ENCODE measurements around the gene ZFYVE27.

ZFYVE27 gene

DNA sequence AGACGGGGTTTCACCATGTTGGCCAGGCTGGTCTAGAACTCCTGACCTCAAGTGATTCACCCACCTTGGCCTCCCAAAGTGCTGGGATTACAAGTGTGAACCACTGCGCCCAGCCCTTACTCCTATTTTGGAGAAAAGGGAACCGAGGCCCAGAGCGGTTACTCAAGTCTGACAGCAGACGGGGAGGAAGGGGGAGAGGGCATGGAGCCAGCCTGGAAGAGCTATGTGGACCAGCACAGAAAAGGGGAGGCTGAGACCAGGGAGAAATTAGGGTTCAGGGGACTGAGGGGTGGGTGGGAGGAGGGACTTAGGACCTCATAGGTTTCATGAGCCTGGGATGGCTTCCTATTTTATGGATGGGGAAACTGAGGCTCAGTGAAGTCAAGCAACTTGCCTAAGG, 33.3 kb downstream of the ZFYVE27 start:
- DNase-seq = no peak

DNA sequence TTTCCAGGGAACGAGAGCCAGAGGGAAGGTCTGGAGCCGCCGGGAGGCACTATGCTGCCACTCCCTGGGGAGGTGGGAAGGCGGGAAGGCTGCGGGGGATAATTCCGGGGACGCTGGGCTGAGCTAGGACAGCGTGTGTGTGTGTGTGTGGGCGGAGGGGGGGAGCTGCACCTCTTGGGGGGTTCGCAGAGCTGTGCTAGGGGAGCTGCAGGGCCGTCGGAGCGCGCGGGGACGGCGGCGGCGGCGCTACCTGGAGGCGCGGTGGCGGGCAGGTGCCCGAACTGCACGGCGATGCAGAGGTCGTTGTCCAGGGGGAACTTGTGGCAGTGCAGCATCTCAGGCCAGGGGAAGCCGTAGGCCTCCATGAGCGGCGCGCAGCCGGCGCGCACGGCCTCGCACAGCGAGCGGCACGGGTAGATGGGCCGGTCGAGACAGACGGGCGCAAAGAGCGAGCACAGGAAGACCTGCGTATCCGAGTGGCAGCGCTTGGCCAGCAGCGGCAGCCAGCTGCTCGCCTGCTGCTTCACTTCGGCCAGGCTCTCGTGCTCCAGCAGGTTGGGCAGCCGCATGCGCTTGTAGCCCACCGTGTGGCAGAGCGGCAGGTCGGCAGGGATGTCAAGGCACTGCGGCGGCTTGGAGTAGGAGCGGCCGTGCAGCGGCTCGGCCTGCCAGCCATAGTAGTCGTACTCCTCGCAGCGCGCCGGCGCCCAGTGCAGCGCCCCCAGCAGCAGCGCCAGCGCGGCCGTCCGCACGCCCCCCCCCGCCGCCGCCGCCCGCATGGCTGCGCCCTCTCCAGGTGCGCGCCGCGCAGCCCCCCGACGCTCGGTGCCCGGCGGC, 34.3 kb downstream of the ZFYVE27 start:
- no peak for DNase-seq

DNA sequence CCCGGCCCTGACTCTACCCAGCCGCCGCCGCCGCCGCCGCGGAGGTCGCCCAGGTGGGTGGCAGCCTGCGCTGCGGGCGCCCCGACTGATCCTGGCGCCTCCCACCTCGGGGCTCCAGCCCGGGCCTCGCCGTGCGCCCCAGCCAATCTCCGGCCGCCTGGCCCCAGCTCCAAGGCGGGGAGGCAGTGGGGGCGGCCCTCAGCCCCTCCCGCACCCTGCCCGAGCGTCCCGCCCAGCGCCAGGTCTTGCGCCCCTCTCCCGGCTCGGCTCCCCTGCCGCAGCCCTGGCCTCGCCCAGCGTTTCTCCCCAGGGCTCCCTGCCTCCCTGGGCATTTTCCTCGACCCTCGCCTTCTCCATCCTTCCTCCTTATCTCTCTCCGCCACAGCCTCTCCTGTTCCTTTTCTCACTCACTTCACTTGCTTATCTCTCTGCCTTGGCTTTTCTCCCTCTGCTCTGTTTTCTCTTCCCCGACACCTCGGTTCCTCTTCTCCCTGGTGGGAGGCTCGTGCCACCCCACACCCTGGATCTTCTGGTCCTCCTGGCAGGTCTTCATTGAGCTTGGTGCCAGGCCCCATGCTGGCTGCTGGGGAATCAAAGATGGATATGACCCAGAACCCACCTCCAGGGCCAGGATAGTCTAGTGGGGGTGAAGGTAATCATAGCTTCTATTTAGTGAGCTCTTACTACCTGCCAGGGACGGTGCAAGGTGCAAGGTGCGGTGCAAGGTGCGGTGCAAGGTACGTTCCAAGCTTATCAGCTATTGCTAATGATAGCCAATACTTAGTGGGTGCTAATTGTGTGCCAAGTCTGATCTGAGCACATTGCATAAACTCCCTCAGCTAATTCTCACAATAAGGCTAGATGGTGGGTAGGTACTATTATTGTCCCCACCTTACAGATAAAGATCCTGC, 35.2 kb downstream of the ZFYVE27 start, which contains the start of gene SFRP5:
Gene SFRP5 (minus strand): TSS at position 87 of the 911 bp plus-strand sequence. CDS start 166 bp downstream, outside the sequence.
- no peak for DNase-seq

DNA sequence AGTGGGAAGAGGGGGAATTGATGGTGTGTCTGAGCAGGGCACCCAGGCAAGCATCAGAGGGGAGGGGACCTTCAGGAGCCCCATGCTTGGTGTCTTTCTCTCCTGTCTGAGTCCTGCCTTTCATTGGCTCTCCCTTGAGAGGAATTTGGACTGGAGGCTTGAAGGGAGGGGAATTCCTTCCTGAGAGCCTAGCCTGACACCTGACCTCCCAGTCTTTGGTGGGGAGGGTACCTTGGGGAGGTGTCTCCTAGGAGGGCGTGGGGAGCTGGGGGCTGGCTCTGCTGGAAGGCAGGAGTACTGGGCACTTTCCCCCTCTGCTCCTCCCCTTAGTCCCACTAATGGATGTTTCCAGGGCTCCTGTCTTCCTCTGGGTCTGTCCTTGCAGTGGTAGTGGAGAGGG, 36.2 kb downstream of the ZFYVE27 start:
- DNase-seq = no peak

DNA sequence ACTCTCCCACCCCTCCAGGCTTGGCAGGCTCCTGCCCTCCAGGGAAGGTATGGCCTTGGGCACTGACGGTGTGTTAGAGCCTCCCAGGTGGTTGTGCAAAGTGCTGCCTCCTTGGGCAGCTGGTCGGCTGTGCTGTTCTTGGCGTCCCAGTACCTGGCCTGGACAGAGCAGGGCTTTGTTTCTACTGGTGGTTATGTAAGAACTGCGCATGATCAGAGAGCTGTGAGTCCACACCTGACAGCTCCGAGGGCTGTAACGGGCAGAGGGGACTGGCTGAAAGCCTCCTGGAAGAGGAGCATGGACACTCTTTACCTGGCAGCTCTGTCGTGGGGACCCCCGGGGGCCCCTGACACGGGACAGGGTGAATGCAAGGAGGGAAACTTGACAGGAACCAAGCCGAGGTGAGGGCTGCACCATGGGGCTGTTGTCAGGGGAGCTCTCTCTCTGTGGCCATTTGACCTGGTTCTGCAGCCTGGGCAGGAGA, 37.9 kb downstream of the ZFYVE27 start:
- DNase-seq = no peak

DNA sequence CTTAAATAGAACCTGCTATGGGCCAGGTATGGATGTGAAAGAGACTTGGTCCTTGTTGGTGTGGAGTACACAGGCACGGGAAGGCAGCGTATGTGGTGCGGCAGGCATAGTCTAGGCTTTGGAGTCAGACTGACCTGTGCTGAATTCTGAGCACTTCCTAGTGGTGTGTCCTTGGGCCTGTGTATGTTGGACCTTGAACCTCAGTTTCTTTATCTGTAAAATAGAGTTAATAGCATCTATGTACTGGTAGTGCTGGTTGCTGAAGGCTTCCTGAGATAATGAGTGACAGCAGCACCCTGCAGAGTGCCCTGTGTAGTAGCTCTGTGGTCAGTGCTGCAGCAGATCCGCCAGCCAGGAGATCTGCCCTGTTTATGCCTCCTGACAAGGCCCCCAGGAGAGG, 40.2 kb downstream of the ZFYVE27 start:
- no peak for DNase-seq

DNA sequence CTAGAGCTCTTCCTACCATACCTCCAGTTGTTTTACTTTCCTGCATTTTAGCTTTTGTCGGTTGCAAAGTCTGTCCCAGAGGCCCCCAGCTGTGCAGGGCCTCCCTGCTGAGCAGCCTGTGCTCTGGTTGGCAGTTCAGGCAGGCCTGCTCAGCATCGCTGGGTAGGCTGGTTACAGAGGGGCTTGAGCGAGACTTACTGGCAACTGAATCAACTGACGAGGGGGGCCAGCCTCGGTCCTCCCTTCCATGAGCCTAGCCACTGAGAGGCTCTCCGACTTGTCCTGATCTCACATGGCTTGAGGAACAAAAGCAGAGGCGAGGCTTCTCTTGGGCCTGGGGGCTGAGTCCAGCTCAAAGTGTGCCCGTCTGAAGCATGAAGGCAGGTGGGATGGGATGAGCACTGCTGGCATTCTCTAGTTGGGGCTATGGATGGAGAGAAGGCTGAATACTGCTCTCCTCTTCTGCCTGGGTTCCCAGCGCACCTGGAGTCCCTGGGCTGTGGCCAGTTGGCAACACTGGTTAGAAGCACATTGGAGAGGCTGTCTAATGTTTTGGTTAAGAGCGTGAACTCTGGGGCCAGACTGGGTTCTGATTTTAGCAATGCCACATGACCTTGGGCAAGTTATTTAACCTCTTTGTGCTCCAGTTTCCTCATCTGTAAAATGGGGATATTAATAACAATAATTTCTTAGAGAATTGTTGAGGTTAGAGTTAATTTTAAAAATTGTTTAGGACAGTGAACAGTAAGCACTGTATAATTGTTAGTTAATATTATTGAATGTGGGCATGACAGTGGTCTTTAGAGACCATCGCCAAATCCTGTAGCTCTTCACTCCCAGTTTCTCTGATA, 41.7 kb downstream of the ZFYVE27 start:
- DNase-seq = no peak

DNA sequence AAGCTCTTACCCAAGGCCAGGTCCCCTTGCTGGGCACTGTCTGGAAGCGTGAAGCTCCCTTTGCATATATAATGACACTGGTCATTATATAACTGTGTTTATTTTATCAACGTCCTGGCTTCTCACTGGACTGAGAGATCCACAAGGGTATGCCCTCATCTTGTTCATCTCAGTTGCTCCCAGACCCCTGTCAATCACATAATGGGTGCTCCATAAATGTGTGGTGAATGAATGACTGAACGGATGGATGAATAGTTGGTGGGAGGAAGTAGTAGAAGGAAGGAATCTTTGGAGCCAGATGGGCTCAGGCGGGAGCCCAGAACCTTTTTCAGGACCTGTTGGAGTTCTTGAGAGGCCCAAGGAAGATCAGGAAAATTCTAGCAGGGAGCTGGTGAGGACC, 42.6 kb downstream of the ZFYVE27 start:
- DNase-seq = no peak

DNA sequence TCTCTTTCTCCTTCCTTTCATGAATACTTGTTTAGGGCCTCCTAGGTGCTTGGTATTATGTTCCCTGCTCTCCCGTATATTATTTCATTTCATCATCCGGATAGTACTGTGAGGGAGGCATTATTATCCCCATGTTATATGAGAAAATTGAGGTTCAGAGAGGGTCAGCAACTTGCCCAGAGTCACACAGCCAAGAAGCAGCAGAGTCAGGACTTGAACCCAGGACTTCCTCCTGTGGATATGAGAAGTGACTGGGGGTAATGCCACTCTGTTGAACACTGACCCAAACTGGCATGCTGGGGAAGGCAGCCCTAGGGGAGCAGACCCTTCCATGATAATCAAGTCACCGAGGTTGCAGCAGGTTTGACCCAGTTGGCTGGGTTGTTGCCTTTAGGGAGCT, 43.0 kb downstream of the ZFYVE27 start:
- no peak for DNase-seq

DNA sequence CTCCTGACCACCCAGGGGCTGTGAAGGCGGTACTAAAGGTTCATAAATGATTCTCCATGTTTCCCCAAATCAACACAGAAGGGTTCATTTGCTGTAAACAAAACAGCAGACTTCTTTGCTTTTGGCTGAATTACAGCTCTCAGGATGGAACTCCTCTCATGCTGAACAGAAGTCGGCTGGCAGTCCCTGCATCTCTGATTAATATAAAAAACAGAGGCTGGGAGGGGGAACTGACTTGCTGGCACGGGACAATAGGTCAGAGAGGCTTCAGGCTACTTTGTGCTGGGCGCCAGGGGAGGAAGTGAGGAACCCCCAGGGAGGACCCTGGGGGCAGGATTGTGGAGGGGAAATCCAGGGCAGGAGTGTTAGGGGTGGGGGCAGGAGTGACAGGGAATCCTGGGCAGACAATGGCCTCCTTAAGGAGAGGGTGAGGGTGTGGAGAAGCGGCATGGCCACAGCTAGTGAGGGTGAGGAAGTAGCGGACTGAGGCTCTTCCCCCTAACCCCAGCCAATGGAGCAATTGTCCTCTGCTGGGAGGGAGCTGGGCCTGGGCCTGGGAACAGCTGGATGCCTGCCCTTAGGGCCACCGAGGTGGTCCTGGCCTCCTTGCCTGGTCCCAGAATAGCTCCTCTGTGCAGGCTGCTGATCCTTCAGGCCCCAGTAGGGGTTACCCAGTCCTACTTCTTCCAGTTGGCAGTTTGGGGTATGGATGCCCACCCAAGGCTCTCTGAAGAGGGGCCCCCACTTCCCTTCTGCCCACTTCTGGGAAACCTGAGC, 44.1 kb downstream of the ZFYVE27 start:
- DNase-seq = no peak

DNA sequence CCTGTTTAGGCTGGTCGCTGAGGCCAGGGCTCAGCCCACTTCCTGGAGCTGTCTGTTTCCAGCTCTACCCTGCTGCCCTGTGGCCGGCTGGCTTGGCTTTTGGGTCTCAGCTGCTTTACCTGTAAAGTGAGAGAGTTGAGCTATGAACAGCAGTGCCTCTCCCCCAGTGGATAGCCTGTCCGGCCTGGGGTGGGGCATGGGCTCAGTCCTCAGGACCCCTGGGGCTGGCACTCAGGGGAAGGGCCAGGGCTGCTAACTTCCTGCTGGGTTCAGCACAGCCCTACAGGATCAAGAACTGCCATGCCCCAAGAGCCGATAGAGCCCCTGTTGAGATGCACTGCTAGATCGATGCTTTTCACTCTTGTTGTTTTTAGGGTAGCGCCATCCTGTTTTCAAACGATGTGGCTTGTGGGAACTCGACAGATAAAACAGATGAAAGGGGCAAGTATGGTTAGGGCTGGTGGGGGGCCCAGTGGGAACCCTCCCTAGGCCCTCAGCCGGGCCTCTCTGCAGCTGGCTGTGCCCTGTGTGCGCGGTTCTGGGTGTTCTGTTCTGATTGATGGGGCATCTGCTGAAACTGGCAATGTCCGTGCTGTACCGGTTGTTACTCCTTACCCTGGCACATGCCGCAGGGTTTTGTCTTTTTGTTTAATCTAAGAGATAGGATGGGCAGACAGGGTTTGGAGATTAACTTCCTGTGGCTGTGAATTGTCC, 44.8 kb downstream of the ZFYVE27 start:
- no peak for DNase-seq

DNA sequence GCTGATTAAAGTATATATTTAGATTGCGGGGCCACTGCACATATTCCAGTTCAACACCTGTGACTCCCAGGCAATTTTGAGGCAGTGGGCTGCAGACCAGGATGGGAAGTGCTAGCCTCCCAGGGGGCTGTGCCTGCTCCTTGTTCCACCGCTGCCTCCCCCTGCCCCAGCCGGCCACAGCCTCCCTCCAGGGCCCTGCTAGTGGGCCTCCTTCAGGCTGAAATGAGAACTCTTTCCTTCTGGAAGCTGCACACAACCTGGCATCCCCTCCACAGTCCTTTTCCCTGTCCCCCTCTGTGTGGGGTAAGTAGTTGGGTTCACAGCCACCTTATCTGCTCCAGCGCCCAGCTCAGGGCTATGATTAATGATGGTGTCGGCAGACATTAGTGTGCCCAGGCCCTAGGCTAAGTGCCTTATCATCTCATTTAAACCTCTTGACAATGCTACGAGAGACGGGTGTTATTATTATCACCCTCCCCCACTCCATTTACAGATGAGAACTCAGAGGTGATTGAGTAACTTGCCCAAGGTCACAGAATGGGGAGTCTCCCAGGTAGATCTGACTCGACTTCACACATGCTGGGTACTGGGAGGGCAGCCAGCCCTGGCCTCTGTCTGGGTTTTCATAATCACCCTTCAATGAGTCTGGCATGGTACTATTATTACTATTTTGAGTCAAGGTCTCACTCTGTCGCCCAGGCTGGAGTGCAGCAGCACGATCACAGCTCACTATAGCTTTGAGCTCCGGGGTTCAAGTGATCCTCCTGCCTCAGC, 45.7 kb downstream of the ZFYVE27 start:
- DNase-seq = no peak

DNA sequence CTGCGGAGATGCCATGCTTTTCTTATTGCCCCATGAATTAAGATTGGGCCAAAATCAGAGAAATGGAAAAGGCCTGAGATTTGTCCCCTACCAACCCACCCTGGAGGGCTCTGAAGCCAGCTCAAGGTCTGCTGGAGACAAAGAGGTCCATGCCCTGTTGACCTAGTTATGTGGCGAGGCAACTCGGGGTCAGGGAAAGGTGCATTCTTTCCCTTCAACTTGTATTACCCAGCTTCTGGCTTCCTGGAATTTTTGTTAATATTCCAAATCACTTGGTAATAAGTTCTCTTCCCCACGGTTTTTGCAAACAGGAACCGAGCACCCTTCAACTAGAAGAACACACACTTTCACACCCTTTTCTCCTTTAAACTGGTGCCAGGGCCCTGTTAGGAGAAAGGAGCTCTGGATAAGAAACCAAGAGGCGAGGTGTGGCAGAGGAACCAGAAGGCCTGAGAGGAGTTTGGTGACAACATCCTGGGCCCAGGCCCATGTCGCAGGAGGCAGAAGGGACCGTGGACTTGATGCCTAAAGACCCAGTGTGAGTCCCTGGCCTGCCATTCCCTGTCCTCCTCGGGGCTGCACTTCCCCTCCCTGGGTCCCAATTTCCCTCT, 47.4 kb downstream of the ZFYVE27 start:
- no peak for DNase-seq

DNA sequence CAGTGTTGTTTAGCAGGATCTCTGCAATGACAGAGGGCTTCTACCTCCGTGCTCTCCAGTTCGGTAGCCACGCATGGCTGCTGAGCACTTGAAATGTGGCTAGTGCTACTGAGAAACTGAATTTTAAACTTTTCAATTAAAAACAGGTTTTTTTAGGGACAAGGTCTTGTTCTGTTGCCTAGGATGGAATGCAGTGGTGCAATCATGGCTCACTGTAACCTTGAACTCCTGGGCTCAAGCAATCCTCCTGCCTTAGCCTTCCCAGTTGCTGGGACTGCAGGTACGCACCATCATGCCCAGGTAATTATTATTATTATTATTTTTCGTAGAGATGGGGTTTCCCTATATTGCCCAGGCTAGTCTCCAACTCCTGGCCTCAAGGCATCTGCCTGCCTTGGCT, 48.3 kb downstream of the ZFYVE27 start:
- DNase-seq = no peak

DNA sequence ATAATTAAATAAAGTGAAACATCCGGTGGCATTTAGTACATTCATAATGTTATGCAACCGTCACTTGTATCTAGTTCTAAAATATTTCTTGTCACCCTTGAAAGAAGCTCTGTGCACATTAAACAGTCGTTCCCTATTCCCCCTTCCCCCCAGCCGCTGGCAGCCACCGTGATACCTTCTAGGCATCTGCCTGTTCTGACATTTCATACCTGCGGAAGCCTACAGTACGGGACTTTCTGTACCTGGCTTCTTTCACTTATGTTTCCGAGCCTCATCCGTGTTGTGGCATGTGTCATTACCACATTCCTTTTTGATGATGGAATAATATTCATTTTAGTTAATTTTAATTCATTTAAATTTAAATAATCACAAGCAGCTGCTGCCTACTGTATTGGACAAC, 48.8 kb downstream of the ZFYVE27 start:
- DNase-seq = no peak

DNA sequence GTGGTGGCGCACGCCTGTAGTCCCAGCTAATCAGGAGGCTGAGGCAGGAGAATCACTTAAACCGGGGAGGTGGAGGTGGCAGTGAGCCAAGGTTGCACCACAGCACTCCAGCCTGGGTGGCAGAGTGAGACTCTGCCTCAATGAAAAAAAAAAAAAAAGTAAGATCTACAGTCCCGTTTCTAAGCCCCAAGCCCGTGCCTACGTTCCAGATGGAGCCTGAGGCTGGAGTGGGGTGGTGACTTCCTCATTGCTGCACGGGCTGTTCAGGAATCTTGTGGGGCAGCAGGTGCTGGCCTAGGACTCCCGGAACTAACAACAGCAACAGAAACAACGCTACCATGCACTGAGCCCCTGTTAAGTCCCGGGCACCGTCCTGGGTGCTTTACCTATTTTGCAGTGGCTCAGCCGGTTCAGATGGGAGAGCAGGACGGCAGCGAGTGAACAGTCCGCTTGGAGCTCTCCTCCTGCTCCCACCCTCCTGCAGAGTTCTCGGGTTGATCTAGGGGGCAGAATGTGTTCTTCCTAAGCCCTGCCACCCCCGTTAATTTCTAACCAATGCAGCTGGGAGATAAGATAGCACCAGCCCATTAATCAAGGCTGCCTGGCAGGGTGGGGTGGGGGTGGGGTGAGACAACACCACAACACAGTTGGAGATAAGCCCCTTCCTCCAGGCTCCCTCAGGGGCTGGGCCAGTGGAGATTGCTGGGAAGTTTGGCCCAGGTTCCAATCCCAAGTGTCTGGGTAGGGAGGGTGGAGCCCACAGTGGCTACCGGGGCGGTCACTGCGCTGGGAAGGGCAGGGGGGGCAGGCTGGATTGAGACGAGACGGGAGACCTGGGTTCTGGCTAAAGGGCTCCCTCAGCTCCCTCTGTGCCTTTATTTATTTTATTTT, 51.9 kb downstream of the ZFYVE27 start:
- no peak for DNase-seq

DNA sequence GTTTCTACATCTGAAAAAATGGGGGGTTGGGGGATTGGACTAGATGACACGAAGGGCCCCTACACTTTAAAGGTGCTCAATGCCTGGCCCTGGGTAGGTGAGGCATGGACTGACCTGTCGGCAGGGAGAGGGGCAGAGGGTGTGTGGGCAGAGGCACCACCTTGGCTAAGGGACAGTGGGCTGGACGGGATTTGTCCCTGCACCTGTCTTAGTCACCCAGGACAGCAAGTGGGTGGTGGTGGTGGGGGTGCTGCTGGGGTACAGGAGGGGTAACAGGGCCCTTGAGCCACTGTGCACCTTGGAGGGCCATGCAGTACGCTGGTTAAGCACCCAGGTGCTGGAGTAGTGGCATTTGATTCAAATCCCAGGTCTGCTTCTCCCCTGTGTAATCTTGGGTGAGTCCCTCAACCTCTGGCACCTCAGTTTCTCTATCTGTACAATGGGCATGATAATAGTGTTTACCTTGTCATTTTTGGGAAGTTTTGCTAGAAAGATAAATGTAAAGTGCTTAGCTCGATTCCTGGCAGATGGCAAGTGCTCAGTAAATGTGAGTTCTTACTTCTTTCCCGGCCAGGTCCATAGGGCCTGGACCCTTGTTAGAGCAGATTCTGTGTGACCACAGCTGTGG, 53.0 kb downstream of the ZFYVE27 start:
- DNase-seq = no peak
